Measurements from ENCODE around the gene PLEKHH1. TPM values are rescaled to one million over a fixed set of nuclear protein-coding genes. Genes with fewer than 3 reads are reported as not detected.

Gene PLEKHH1
- under 1 TPM; 0.42 to 0.99 TPM for total RNA-seq

GRCh38 chr14:67532998-67533753 is at the start of gene PLEKHH1:
TSS of gene PLEKHH1 (plus strand) at chr14:67533290. CDS start at chr14:67541868, 8,578 bp downstream.
- Mint-ChIP-seq H3K9me3 (ENCODE audit: insufficient read depth) (no peaks in the 10 kb centered on the region), H3K4me3 (peak within 1 kb of the TSS; percentile 70), H3K4me1 (ENCODE audit: low read depth) (peaks cover 8% of the 10 kb centered on the region), H3K27ac (no peak within 1 kb of the TSS), H3K27me3 (ENCODE audit: low read depth) (peaks cover 58% of the 10 kb centered on the region), H3K36me3 (ENCODE audit: low read depth) (no peaks in the 10 kb centered on the region)
- ChIA-PET CTCF (interaction anchor here (1.2 to 1.7 kb wide), 5 partner anchors 9 to 105 kb away, joined by 3 to 9 read pairs (median 5); partner anchors contain the start of gene PIGH), POLR2A (no interaction called here)
- DNase-seq (peak; percentile 72), ATAC-seq (peak; percentile 94)

GRCh38 chr14:67483579-67484285 is 49.4 kb upstream of the PLEKHH1 start:
- H3K9me3 Mint-ChIP-seq (ENCODE audit: insufficient read depth), result no peaks in the 10 kb centered on the region
- ATAC-seq, result no peak
- no peak for DNase-seq
- no peaks in the 10 kb centered on the region for H3K27me3 Mint-ChIP-seq (ENCODE audit: low read depth)
- H3K27ac Mint-ChIP-seq, result no peak overlapping the region
- peaks cover 41% of the 10 kb centered on the region for H3K4me1 Mint-ChIP-seq (ENCODE audit: low read depth)
- peaks cover 19% of the 10 kb centered on the region for H3K36me3 Mint-ChIP-seq (ENCODE audit: low read depth)
- no peak overlapping the region for H3K4me3 Mint-ChIP-seq
- ChIA-PET CTCF (no interaction called here), POLR2A (no interaction called here)

- Mint-ChIP-seq H3K4me3 (no peak overlapping the region), H3K27me3 (ENCODE audit: low read depth) (no peaks in the 10 kb centered on the region), H3K27ac (no peak overlapping the region), H3K9me3 (ENCODE audit: insufficient read depth) (no peaks in the 10 kb centered on the region), H3K36me3 (ENCODE audit: low read depth) (peaks cover 19% of the 10 kb centered on the region), H3K4me1 (ENCODE audit: low read depth) (peaks cover 57% of the 10 kb centered on the region)
- ChIA-PET CTCF (interaction anchor here (0.9 to 1.6 kb wide), 3 partner anchors 19 to 86 kb away, joined by 3 to 4 read pairs (median 3); no protein-coding TSS in a partner anchor), POLR2A (interaction anchor here (0.6 kb wide), 1 partner anchor 43 kb away, joined by 3 read pairs; no protein-coding TSS in a partner anchor)
- DNase-seq, result no peak
- ATAC-seq, result no peak
Observed at GRCh38 chr14:67485501-67486095, 47.5 kb upstream of the PLEKHH1 start.

- Mint-ChIP-seq H3K27me3 (ENCODE audit: low read depth) (no peaks in the 10 kb centered on the region), H3K4me1 (ENCODE audit: low read depth) (peaks cover 55% of the 10 kb centered on the region), H3K9me3 (ENCODE audit: insufficient read depth) (no peaks in the 10 kb centered on the region), H3K4me3 (no peak overlapping the region), H3K36me3 (ENCODE audit: low read depth) (peaks cover 19% of the 10 kb centered on the region), H3K27ac (peak overlapping the region; percentile 99)
- no peak for DNase-seq
- ChIA-PET POLR2A (no interaction called here), CTCF (interaction anchor here (1.0 to 2.7 kb wide), 3 partner anchors 20 to 22 kb away, joined by 3 to 7 read pairs (median 7); no protein-coding TSS in a partner anchor)
- ATAC-seq, result no peak
Observed at GRCh38 chr14:67486890-67487289, 46.2 kb upstream of the PLEKHH1 start.

GRCh38 chr14:67487332-67487731 is 45.8 kb upstream of the PLEKHH1 start:
- Mint-ChIP-seq H3K27me3 (ENCODE audit: low read depth) (peaks cover 3% of the 10 kb centered on the region), H3K9me3 (ENCODE audit: insufficient read depth) (peaks cover 4% of the 10 kb centered on the region), H3K27ac (peak overlapping the region; percentile 99), H3K4me3 (peak overlapping the region; percentile 80), H3K36me3 (ENCODE audit: low read depth) (peaks cover 23% of the 10 kb centered on the region), H3K4me1 (ENCODE audit: low read depth) (peaks cover 55% of the 10 kb centered on the region)
- ATAC-seq, result no peak
- CTCF ChIA-PET, result interaction anchor here (0.8 to 2.7 kb wide), 7 partner anchors 21 to 217 kb away, joined by 3 to 9 read pairs (median 3); partner anchors contain the start of gene ATP6V1D
- no peak for DNase-seq
- POLR2A ChIA-PET, result no interaction called here

- Mint-ChIP-seq H3K9me3 (ENCODE audit: insufficient read depth) (peaks cover 13% of the 10 kb centered on the region), H3K4me1 (ENCODE audit: low read depth) (peaks cover 58% of the 10 kb centered on the region), H3K4me3 (peak within 1 kb of the TSS; percentile 80), H3K36me3 (ENCODE audit: low read depth) (peaks cover 32% of the 10 kb centered on the region), H3K27me3 (ENCODE audit: low read depth) (peaks cover 3% of the 10 kb centered on the region), H3K27ac (peak within 1 kb of the TSS; percentile 99)
- POLR2A ChIA-PET, result no interaction called here
- peak; percentile 92 for DNase-seq
- peak; percentile 98 for ATAC-seq
- CTCF ChIA-PET, result interaction anchor here (0.8 to 2.7 kb wide), 8 partner anchors 21 to 216 kb away, joined by 3 to 9 read pairs (median 4); partner anchors contain the start of gene ATP6V1D
Observed at GRCh38 chr14:67487937-67488893, 44.9 kb upstream of the PLEKHH1 start, which contains the start of gene TMEM229B. TSS of gene TMEM229B (minus strand) at chr14:67488721. CDS start at chr14:67473923, 14,798 bp downstream.

GRCh38 chr14:67490196-67490595 is 42.9 kb upstream of the PLEKHH1 start:
- no peak for DNase-seq
- Mint-ChIP-seq H3K27ac (no peak overlapping the region), H3K4me1 (ENCODE audit: low read depth) (peaks cover 55% of the 10 kb centered on the region), H3K9me3 (ENCODE audit: insufficient read depth) (peaks cover 27% of the 10 kb centered on the region), H3K27me3 (ENCODE audit: low read depth) (peaks cover 3% of the 10 kb centered on the region), H3K36me3 (ENCODE audit: low read depth) (peaks cover 37% of the 10 kb centered on the region), H3K4me3 (no peak overlapping the region)
- ChIA-PET CTCF (interaction anchor here (1.7 kb wide), 1 partner anchor 24 kb away, joined by 4 read pairs; no protein-coding TSS in a partner anchor), POLR2A (no interaction called here)
- ATAC-seq, result no peak

GRCh38 chr14:67491285-67491684 is 41.8 kb upstream of the PLEKHH1 start:
- Mint-ChIP-seq H3K27me3 (ENCODE audit: low read depth) (peaks cover 3% of the 10 kb centered on the region), H3K4me1 (ENCODE audit: low read depth) (peaks cover 45% of the 10 kb centered on the region), H3K9me3 (ENCODE audit: insufficient read depth) (peaks cover 27% of the 10 kb centered on the region), H3K4me3 (no peak overlapping the region), H3K36me3 (ENCODE audit: low read depth) (peaks cover 31% of the 10 kb centered on the region), H3K27ac (no peak overlapping the region)
- DNase-seq (no peak), ATAC-seq (no peak)
- POLR2A ChIA-PET, result no interaction called here
- CTCF ChIA-PET, result interaction anchor here (0.6 to 1.7 kb wide), 3 partner anchors 23 to 85 kb away, joined by 3 to 4 read pairs (median 3); no protein-coding TSS in a partner anchor

- Mint-ChIP-seq H3K27me3 (ENCODE audit: low read depth) (peaks cover 3% of the 10 kb centered on the region), H3K36me3 (ENCODE audit: low read depth) (peaks cover 25% of the 10 kb centered on the region), H3K9me3 (ENCODE audit: insufficient read depth) (peaks cover 27% of the 10 kb centered on the region), H3K4me1 (ENCODE audit: low read depth) (peaks cover 43% of the 10 kb centered on the region), H3K27ac (no peak overlapping the region), H3K4me3 (no peak overlapping the region)
- no peak for DNase-seq
- ChIA-PET CTCF (interaction anchor here (0.6 to 1.7 kb wide), 6 partner anchors 22 to 127 kb away, joined by 3 to 4 read pairs (median 4); no protein-coding TSS in a partner anchor), POLR2A (no interaction called here)
- ATAC-seq, result no peak
Observed at GRCh38 chr14:67491741-67492507, 41.2 kb upstream of the PLEKHH1 start.

GRCh38 chr14:67492538-67492937 is 40.6 kb upstream of the PLEKHH1 start:
- no peak for ATAC-seq
- no peak overlapping the region for H3K4me3 Mint-ChIP-seq
- ChIA-PET POLR2A (no interaction called here), CTCF (interaction anchor here (1.1 to 1.5 kb wide), 3 partner anchors 25 to 127 kb away, joined by 3 to 4 read pairs (median 4); no protein-coding TSS in a partner anchor)
- H3K27ac Mint-ChIP-seq, result no peak overlapping the region
- peaks cover 27% of the 10 kb centered on the region for H3K9me3 Mint-ChIP-seq (ENCODE audit: insufficient read depth)
- peaks cover 43% of the 10 kb centered on the region for H3K4me1 Mint-ChIP-seq (ENCODE audit: low read depth)
- peaks cover 3% of the 10 kb centered on the region for H3K27me3 Mint-ChIP-seq (ENCODE audit: low read depth)
- peaks cover 20% of the 10 kb centered on the region for H3K36me3 Mint-ChIP-seq (ENCODE audit: low read depth)
- no peak for DNase-seq

Measured in activated CD8-positive, alpha-beta T cell treated with anti-CD3 and anti-CD28 coated beads, Interleukin-2, amount 10 ng/mL, durations not matched to agents 7 days and 5 days (primary cell).